Tongue (tissue), 2 donors: ENCODE measurements around the gene DCHS1. TPM values are rescaled to one million over a fixed set of nuclear protein-coding genes. Genes with fewer than 3 reads are reported as not detected.
A peak's percentile ranks its signal among the peaks of the same experiment; 100 is the strongest.
"Not testable (repeated sequence)": the region's sequence is repeated elsewhere in the genome, so short reads cannot be mapped to it uniquely, and the experiment has no call there.

Experiments used
- DNase-seq: peaks from one replicate; pipeline ENCODE4 v3.0.0-alpha.2; 2015
- total RNA-seq: library from RNA; depleted of rRNA; stranded (reverse); fragments of >200 nt; gene quantifications from one replicate; pipeline ENCODE4 v1.2.3, GENCODE V29; 2014

DCHS1 gene, protein sequence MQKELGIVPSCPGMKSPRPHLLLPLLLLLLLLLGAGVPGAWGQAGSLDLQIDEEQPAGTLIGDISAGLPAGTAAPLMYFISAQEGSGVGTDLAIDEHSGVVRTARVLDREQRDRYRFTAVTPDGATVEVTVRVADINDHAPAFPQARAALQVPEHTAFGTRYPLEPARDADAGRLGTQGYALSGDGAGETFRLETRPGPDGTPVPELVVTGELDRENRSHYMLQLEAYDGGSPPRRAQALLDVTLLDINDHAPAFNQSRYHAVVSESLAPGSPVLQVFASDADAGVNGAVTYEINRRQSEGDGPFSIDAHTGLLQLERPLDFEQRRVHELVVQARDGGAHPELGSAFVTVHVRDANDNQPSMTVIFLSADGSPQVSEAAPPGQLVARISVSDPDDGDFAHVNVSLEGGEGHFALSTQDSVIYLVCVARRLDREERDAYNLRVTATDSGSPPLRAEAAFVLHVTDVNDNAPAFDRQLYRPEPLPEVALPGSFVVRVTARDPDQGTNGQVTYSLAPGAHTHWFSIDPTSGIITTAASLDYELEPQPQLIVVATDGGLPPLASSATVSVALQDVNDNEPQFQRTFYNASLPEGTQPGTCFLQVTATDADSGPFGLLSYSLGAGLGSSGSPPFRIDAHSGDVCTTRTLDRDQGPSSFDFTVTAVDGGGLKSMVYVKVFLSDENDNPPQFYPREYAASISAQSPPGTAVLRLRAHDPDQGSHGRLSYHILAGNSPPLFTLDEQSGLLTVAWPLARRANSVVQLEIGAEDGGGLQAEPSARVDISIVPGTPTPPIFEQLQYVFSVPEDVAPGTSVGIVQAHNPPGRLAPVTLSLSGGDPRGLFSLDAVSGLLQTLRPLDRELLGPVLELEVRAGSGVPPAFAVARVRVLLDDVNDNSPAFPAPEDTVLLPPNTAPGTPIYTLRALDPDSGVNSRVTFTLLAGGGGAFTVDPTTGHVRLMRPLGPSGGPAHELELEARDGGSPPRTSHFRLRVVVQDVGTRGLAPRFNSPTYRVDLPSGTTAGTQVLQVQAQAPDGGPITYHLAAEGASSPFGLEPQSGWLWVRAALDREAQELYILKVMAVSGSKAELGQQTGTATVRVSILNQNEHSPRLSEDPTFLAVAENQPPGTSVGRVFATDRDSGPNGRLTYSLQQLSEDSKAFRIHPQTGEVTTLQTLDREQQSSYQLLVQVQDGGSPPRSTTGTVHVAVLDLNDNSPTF (N-terminal part only)
- total RNA-seq: 64.6 TPM

DNA sequence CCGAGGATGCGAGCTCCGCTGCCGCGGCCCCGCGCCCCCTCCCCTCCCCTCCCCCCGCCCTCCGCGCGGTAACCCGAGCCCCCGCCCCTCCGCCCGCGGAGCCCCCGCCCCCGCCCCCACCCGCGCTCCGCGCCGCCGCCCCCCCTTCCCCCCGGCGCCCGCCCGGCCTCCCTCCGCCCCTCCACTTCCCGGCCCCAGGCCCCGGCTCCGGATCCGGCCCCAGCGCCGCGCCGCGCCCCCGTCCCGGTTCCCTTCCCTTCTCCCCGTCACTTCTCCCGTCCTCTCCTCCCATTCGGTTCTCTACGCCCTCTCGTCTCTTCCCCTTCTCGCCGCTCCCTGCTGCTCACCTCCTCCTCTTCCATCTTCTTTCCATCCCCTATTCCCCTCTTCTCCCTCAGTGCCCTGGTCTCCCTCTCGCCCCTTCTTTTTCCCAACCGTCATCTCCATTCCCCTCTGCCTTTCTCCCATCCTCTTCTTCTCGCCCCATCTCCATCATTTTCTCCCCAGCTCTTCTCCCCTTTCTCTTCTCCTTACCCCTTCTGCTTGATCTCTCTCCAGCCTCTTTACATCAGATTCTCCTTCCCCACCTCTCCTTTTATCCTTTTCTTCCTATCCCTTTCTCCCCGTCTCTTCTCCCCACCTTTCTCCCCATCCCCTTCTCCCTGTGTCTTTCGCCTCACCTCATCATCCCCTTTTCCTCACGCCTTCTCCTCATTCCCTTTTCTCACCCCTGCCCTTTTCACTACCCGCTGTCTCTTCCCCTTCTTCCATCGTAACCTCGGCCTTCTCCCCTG lies at the start of gene DCHS1:
DCHS1 (minus strand) TSS at position 20 of the 794 bp plus-strand sequence. CDS start 14,196 bp downstream, outside the sequence.
- DNase-seq: peak; percentile 74

DNA sequence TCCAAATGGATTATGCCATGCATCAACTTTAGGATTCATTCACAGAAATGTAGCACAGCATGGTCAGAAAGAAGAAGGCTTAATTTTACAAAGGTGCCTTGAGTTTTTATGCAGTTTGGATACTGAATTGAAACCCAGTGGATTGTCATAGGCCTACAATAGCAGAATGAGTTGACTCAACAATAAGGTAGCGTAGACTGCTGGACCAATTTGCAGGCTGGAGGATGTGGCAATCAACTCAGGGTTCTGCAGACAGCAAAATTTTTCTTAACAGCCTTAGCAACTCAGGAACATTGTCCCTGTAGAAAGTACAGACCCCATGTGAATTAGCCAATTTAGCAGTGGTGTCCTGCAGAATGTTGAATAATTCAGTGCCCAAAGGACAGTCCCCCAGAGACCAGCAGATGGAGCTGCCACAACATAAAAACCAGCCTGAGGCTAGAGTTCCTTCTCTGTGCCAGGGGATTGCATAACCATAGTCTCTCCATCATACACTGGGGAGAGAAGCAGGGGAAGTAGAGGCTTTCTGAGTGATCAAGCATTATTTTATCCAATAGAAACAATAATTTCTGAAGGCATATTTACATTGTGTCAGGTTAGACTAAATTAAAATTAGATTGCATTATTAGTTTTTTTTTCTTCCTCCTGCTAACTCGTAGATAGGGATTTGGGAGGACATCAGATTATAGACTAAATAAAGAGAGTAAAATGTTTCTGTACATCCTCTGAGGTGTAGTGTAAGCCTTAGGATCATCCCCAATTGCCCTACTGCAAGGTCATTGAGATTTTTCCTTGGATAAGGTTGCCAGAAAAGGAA lies 47.8 kb upstream of the DCHS1 start:
- peak; percentile 57 for DNase-seq

DNA sequence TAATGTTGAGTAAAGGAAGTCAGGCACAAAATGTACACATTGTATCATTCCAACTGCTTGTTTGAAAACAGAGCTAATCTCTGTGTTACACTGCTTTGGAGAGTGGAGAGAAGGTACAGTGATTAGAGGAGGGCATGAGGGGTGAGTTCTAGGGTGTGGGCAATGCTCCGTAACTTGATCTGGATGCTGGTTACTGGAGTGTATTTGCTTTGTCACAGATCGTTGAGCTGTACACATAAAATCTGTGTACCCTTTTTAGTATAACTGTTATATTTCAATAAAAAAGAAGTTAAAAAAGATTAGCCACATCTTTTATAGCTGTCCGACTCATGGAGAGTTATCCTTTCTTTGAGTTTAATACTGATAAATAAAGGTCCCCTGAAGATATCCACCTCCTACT lies 46.3 kb upstream of the DCHS1 start:
- DNase-seq: not testable (repeated sequence)

DNA sequence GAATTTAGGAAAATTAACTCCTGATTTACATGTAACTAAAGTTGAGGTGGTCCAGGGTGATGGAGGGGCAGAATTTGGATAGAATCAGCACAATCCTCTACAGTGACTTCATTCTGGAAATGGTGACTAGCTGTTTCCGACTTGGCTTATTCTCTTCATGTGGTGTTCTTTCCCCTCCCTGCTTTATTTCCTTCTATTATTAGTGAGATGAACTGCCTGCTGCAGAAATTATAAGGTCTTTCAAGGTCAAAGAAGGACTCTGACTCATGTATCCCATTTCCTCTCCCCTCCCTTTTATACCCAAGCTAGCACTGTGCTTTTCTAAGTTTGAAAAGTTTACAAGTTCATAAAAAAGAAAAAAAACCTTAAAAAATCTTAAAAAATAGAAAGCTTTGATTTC lies 39.8 kb upstream of the DCHS1 start:
- DNase-seq: no peak

DNA sequence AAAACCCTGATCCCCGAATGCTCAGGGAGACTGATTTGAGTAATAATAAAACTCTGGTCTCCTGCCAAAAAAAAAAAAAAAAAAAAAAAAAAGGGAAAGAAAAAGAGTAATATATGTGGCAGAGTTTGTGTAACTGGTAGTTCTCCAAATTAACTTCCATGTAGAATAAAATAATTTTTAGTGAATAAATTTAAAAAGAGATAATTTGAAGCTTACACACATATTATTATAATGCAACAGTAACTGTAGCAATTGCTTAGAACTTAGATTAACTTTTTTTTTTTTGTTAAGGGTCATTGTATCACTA lies 38.6 kb upstream of the DCHS1 start:
- no peak for DNase-seq

DNA sequence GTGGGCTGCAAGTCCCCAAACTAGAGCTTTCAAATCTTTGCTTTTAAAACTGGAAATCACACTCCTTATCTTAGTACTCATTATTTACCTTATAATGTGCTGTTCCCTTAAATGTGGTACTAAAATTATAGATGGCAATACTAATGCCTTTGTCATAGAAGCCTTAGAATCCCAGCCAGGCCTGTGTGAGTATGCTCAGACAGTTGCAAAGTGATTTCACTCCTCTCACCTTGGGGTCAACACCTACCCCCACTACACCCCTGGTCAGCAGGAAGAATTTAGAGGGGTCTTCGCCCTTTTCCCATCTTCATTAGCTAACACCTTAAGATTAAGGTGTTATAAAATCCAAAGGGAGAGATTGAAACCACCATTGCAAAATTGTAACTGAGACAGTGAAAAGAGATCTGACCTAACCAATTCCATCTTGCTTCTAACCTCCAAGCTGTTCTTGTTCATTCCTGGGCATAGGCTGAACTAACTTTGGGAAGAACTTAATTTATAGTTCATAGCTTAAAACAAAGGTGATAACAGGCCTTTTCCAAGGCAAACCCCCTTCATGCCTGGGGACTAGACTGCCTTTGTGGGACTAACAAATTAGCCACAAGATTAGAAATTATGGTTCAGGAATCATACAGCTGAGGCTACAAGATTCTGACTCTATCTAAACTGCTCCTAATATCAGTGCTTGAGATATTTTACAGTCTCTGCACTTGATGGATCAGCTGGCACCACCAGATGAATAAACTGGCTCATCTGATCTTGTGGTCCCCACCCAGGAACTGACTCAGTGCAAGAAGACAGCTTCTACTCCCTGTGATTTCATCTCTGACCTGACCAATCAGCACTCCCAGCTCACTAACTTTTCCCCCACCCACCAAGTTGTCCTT lies 38.0 kb upstream of the DCHS1 start:
- no peak for DNase-seq

DNA sequence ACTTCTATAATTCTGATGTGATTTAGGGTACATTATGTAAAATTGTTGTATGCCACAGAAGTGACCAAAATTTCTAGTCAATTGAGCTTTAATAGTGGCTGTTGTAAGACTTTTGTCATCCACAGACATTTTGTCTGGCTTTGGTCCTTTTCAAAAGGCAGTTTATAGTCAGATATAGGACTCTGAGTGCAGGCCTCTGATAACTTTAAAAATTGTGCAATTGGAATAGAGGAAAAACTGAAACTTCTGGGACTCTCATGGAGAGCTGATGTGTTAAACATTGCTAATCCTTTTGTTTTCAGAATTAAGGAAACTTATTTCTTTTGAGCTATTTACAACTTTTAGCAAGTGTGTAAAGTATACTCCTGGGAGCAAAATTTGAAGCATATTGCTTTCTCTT lies 36.5 kb upstream of the DCHS1 start:
- no peak for DNase-seq

DNA sequence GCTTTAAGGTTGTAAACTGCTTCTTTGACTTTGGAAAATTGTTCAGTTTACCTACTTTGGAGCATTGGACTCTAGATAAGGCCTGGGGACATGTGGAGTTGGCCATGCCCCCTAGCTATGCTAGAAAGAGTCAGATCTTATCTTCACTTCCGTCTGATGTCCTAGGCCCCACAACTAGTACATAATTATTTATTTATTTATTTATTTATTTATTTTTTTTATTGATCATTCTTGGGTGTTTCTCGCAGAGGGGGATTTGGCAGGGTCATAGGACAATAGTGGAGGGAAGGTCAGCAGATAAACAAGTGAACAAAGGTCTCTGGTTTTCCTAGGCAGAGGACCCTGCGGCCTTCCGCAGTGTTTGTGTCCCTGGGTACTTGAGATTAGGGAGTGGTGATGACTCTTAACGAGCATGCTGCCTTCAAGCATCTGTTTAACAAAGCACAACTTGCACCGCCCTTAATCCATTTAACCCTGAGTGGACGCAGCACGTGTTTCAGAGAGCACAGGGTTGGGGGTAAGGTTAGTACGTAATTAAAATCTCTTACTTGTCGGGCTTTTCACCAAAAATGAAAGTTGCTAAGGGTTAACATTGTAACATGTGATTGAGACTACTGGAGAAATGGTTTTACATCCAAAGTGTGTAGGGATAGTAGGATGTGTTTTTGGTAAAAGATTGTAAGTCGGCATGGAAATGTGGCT lies 35.0 kb upstream of the DCHS1 start:
- not testable (repeated sequence) for DNase-seq

DNA sequence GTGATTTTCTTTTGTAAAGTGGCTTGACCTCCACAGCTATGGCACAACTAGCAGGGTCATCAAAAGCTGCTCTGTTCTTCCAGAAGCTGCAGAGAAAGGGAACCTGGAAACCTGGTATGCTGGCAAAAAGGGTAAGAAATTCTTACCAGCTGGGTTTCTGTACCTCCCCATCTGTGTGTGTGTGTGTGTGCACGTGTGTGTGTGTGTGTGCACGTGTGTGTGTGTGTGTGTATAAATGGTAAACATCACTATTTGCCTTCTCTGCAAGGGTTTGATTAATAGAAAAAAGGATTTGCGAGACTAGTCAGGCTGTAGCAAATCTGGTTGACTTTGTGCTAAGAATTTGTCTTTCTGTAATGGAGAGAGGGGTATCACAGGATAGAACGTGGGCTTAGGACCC lies 32.3 kb upstream of the DCHS1 start:
- DNase-seq: no peak

DNA sequence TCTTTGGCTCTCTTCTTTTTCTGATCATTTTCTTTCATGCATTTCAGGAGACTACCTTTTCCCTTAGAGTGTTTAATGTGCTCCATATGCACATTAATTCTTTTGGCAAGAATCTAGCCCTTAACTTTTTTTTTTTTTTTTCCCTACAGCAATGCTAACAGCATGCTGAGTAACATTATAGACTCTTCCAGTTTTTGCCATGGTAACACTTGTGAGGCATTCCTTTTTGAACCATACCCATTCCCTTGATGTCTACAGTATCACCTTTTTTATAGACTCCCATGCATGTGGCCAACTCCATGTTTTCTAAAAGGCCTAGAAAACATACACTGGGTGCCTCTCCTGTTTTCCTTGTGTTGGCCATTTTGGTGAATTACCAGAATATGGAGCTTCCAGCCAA lies 30.4 kb upstream of the DCHS1 start:
- no peak for DNase-seq

DNA sequence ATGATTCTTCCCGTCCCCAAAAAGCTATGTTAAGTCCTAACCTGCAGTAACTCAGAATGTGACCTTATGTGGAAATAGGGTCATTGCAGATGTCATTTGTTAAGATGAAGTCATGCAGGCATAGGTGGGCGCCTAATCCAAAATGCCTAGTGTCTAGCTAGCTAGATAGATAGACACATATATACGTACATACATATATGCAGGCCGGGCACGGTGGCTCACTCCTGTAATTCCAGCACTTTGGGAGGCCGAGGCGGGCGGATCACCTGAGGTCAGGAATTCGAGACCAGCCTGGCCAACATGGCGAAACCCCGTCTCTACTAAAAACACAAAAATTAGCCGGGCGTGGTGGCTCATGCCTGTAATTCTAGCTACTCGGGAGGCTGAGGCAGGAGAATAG lies 28.5 kb upstream of the DCHS1 start:
- not testable (repeated sequence) for DNase-seq

DNA sequence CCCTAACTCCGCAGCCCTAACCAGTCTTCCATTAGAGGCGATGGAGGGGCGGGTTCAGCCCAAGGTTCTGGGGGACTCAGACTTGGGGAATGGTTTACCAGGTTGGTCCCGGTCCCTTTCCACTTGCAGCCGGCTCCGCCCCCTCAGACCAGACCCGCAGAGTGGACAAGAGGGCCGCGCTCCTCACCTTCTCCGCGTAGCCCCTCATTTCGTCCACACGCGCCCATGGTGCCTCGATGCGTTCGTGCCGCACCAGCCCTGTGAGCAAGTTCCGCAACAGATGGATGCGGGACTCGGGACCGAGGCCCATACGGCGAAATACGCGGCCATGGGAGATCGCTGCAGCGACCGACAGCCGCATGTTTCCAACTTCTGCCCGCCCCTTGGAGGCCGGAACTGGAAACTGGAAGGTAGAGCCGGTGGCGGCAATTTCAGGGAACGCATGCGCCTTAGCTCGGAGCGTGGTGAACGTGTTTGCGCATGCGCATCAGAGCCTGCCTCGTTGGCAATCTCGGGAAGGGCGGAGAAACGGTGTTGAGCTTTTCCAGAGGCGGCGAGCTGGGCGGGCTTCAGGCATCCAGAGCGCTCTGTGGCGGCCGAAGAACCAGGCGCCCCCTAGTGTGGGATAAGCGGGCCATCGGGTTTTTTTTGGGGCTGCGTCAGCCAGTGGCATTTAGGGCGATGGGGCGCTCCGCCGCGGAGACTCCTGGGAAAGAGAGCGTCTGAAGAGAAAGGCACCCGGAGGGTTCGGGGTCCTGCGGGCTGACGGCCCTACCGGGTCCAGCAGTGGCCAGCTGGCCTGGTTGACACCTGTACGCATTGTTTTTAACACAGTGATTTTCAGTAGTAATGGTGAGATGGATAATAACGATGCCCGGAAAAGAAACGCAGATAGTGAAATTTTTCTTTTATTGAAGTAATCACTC lies 27.6 kb upstream of the DCHS1 start, which contains the start of gene MRPL17:
MRPL17 (minus strand) TSS at position 405 of the 926 bp plus-strand sequence; CDS start at position 361, 44 bp downstream.
- DNase-seq: peak; percentile 100

DNA sequence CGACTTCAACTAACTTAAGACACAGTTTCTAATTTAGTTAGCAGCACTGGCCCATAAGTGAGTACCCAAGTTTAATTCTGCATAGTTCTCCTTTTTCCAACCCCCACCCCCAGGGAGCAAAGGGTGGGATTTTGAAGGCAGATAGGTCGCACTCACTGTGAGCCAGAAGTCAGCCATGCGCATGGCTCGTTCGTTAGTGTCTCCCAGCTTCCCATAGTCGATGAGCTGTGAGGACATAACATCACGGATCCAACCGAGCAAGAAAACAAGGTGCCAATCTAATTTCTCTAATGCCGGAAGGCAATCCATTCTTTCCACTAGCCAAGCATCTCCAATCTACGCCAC lies 27.0 kb upstream of the DCHS1 start:
- no peak for DNase-seq

DNA sequence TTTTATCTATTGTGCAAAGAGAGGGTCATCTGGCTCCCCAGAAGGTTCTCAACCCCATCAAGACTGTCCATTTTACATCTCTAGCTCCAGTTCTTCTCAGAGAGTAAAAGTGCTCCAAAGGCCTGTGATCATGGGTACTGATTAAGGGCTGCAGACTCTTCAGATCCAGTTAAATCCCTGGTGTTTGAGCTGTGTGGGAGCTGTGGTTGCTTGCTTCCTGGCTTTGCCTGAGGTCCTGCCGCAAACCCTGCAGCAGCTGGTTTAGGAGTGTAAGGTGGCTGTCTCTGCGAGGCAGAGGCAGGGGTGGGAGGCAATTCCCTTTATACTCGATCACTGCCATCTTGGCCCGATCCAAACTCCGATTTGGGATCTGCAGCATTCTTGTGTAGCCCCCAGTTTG lies 26.3 kb upstream of the DCHS1 start:
- peak; percentile 19 for DNase-seq

DNA sequence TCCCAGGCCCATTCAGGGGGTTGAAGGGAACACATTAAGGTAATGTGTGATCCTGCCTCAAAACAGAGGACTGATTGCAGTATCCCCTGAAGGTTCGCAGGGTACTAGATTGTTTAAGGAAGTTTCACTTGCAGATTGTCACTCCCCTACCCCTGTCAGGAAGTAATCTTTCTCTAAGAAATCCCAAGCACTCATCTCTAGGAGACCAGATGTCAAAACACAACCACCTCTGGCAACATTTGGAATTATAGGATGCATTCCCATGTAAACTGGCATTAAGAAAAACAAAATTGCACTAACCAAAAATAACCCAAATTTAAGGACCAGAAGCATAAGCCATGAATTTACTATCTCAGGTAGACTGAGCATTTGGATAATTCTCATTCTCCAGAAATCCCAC lies 25.9 kb upstream of the DCHS1 start:
- no peak for DNase-seq

DNA sequence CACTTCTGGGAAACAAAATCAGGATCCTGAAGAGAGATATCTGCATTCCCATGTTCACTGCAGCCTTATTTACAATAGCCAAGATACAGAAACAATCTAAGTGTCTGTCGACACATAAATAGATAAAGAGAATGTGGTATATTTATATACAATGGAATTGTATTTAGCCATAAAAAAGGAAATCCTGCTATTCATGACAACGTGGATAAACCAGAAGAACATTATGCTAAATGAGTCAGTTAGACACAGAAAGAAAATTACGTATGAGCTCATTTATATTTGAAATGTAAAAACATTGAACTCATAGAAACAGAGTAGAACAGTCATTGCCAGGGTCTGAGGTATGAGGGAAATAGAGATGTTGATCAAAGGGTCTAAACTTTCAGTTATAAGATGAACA lies 21.4 kb upstream of the DCHS1 start:
- no peak for DNase-seq

DNA sequence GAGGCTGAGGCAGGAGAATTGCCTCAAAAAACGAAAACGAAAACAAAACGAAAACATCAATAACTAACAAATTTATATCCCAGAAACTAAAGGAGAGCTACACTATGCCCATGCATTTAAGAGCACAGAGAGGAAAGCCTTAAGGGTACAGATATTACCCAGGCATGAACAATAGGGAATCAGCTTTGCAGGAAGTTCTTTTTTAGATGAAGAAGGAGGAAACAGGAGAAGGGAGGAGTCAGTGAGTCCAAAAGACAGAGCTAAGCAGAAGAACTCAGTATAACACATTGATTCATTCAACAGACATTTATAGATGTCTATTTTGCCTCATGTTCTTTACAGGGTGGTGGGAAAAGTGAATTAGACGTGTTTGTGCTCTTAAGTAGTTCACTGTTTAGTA lies 19.3 kb upstream of the DCHS1 start:
- no peak for DNase-seq

DNA sequence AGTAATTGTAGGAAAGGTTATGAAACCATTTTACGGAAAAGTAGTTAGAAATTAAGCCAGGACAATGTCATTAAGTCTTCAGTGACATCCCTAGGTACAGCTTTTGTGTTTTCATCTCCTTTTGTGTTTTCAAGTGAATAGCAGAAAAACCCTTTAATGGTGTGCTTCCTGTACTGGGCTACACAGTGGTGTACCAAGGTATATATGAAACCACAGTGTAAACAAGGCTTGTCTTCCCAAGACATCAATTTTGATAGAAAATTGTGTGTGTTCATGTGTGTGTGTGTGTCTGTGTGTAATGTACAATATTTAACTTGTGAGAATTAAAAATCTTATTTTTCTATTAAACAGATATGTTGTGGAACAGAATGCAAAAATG lies 18.6 kb upstream of the DCHS1 start:
- no peak for DNase-seq
